OCI-LY7 (cell line): ENCODE data around the gene STK11IP. TPM values are rescaled to one million over a fixed set of nuclear protein-coding genes. Genes with fewer than 3 reads are reported as not detected.

Experiments used
- BruUV-seq: library from RNA; stranded (reverse); fragments of 400-500 nt; replicated peaks from 2 replicates; lab custom pipeline; 2021; lab: Mats Ljungman, UMichigan
- CTCF ChIA-PET: fragments of 300-600 bp; sonication (Branson Sonifier 250); formaldehyde crosslinking; loops from one replicate; lab custom pipeline; 2022; ENCODE audit warnings: antibody characterized with exemption; ENCODE audit not compliant: unreplicated experiment; lab: Charles Lee
- POLR2A ChIA-PET: fragments of 300-600 bp; sonication (Branson Sonifier 250); formaldehyde crosslinking; loops from one replicate; lab custom pipeline; 2022; ENCODE audit warnings: antibody characterized with exemption; lab: Charles Lee
- DNase-seq: peaks from one replicate; pipeline ENCODE4 v3.0.0-alpha.2; 2015; ENCODE audit warnings: low spot score
- H2AFZ ChIP-seq: fragments of 200-600 bp; sonication (generic), shearing (Covaris generic); 2 replicates; pipeline ENCODE4 v1.6.1; 2014; ENCODE audit warnings: mild to moderate bottlenecking, antibody characterized with exemption, low read length, moderate library complexity
- H3K27ac ChIP-seq: fragments of 200-600 bp; sonication (generic); 2 replicates; pipeline ENCODE4 v1.5.1; 2014; ENCODE audit warnings: mixed run types, low read depth, mild to moderate bottlenecking, moderate library complexity, low read length, inconsistent platforms; ENCODE audit not compliant: poor library complexity, severe bottlenecking
- H3K36me3 ChIP-seq: fragments of 200-600 bp; sonication (generic); 2 replicates; pipeline ENCODE4 v1.6.1; 2014; ENCODE audit warnings: mild to moderate bottlenecking, antibody characterized with exemption, low read length, moderate library complexity, mixed read lengths; ENCODE audit not compliant: insufficient read depth
- H3K4me1 ChIP-seq: fragments of 200-600 bp; sonication (generic); 2 replicates; pipeline ENCODE4 v1.5.1; 2014; ENCODE audit warnings: mild to moderate bottlenecking, low read length; ENCODE audit not compliant: insufficient read depth, poor library complexity, severe bottlenecking
- H3K4me2 ChIP-seq: fragments of 200-600 bp; sonication (generic); 2 replicates; pipeline ENCODE4 v1.6.1; 2014; ENCODE audit warnings: mild to moderate bottlenecking, low read length
- H3K4me3 ChIP-seq: fragments of 200-600 bp; sonication (generic); 2 replicates; pipeline ENCODE4 v1.5.1; 2014; ENCODE audit warnings: mild to moderate bottlenecking, low read depth, low read length; ENCODE audit not compliant: poor library complexity, severe bottlenecking
- H3K79me2 ChIP-seq: fragments of 200-600 bp; sonication (generic); 2 replicates; pipeline ENCODE4 v1.6.1; 2016; ENCODE audit warnings: low read depth, mild to moderate bottlenecking, low read length, moderate library complexity, mixed read lengths; ENCODE audit not compliant: insufficient read depth
- H3K9me2 ChIP-seq: fragments of 200-600 bp; sonication (generic); 2 replicates; pipeline ENCODE4 v1.6.1; 2016; ENCODE audit warnings: mild to moderate bottlenecking, low read length, mixed read lengths; ENCODE audit not compliant: insufficient read depth
- H3K9me3 ChIP-seq: fragments of 200-600 bp; sonication (generic); 2 replicates; pipeline ENCODE4 v1.6.1; 2014; ENCODE audit warnings: mild to moderate bottlenecking, mixed run types, low read length, mixed read lengths
- H4K20me1 ChIP-seq: fragments of 200-600 bp; sonication (generic); 2 replicates; pipeline ENCODE4 v1.6.1; 2014; ENCODE audit warnings: mild to moderate bottlenecking, antibody characterized with exemption, low read length, moderate library complexity, mixed read lengths; ENCODE audit not compliant: insufficient read depth
- CTCF ChIP-seq: fragments of 200-600 bp; sonication (generic); conservative IDR thresholded peaks from 2 replicates; pipeline ENCODE4 v1.5.1; 2014; ENCODE audit warnings: mild to moderate bottlenecking, antibody characterized with exemption, low read length, moderate library complexity, mixed read lengths
- EZH2phosphoT487 ChIP-seq: fragments of 200-600 bp; sonication (generic); IDR thresholded peaks from 2 replicates; pipeline ENCODE4 v1.6.1; 2018; ENCODE audit warnings: low read depth, borderline replicate concordance, mild to moderate bottlenecking, mixed run types, antibody characterized with exemption, low read length, moderate library complexity, mixed read lengths
- intact Hi-C: fragments of 100-400 bp; cut with micrococcal nuclease; formaldehyde crosslinking; loops from one replicate; pipeline ENCODE4 v1.10.0; 2022; ENCODE audit not compliant: unreplicated experiment
- total RNA-seq, 2 experiments: library from RNA; depleted of rRNA in 1 of 2; stranded (reverse); fragments of >200 nt in 1 of 2; shearing (Covaris generic) in 1 of 2; gene quantifications; 2 replicates each; pipeline ENCODE4 v1.2.3, GENCODE V29; 2014 to 2022

The STK11IP gene
- total RNA-seq, 2 experiments from 2014 or later, result 26.5 to 37.6 TPM

GRCh38 chr2:219578811-219579613 lies 18.6 kb upstream of the STK11IP start:
- intact Hi-C loops, result no loop called here
- BruUV-seq, result no TSS peak

DNA sequence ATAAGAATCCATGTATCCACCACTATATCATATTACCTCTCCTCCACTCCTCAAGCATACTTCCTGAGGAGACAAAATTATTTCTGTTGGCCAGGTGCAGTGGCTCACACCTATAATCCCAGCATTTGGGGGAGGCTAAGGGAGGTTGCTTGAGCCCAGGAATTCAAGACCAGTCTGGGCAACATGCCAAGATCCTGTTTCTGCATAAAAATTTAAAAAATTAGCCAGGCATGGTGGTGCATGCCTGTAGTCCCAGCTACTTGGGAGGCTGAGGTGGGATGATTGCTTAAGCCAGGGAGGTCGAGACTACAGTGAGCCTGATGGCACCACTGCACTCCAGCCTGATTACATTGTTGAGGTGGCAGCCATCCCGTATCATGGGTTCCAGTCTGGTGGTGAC lies 16.3 kb upstream of the STK11IP start:
- no peaks in the 10 kb centered on the region for H3K79me2 ChIP-seq
- no peak for TF ChIP-seq EZH2phosphoT487
- no peak for TF ChIP-seq CTCF
- CTCF ChIA-PET, result no interaction called here

More at GRCh38 chr2:219578811-219579613, 18.6 kb upstream of the STK11IP start:
- H3K36me3 ChIP-seq, result no peaks in the 10 kb centered on the region
- POLR2A ChIA-PET, result no interaction called here
- DNase-seq, result no peak
- no peak overlapping the region for H2AFZ ChIP-seq
- H3K9me3 ChIP-seq, result no peaks in the 10 kb centered on the region
- no peaks in the 10 kb centered on the region for H3K79me2 ChIP-seq
- no peaks in the 10 kb centered on the region for H3K4me1 ChIP-seq
- no peak overlapping the region for H3K4me2 ChIP-seq
- no peaks in the 10 kb centered on the region for H4K20me1 ChIP-seq
- H3K4me3 ChIP-seq, result no peak overlapping the region
- no peaks in the 10 kb centered on the region for H3K9me2 ChIP-seq
- CTCF ChIA-PET, result no interaction called here
- TF ChIP-seq EZH2phosphoT487, result no peak
- TF ChIP-seq CTCF, result no peak
- H3K27ac ChIP-seq, result no peak overlapping the region

GRCh38 chr2:219591091-219591490 lies 6.6 kb upstream of the STK11IP start:
- ChIA-PET CTCF (no interaction called here), POLR2A (interaction anchor here (0.7 kb wide), 1 partner anchor 1100 kb away, joined by 4 read pairs; no protein-coding TSS in a partner anchor)
- H2AFZ ChIP-seq, result no peak overlapping the region
- BruUV-seq, result no TSS peak
- intact Hi-C loops, result no loop called here
- H3K36me3 ChIP-seq, result no peaks in the 10 kb centered on the region
- H3K4me1 ChIP-seq, result no peaks in the 10 kb centered on the region
- no peak for TF ChIP-seq CTCF
- no peak for TF ChIP-seq EZH2phosphoT487
- no peaks in the 10 kb centered on the region for H4K20me1 ChIP-seq
- H3K27ac ChIP-seq, result no peak overlapping the region
- no peak for DNase-seq
- H3K79me2 ChIP-seq, result no peaks in the 10 kb centered on the region
- H3K4me3 ChIP-seq, result no peak overlapping the region
- no peaks in the 10 kb centered on the region for H3K9me2 ChIP-seq
- H3K4me2 ChIP-seq, result no peak overlapping the region
- H3K9me3 ChIP-seq, result no peaks in the 10 kb centered on the region

More for the DNA sequence above, 16.3 kb upstream of the STK11IP start:
- no peaks in the 10 kb centered on the region for H3K4me1 ChIP-seq
- no peak for DNase-seq
- no peak overlapping the region for H2AFZ ChIP-seq
- POLR2A ChIA-PET, result interaction anchor here (0.5 to 2.1 kb wide), 2 partner anchors 14 to 129 kb away, joined by 4 to 5 read pairs; no protein-coding TSS in a partner anchor
- H3K9me2 ChIP-seq, result no peaks in the 10 kb centered on the region
- no peak overlapping the region for H3K4me2 ChIP-seq
- no TSS peak for BruUV-seq
- H3K27ac ChIP-seq, result no peak overlapping the region
- H3K36me3 ChIP-seq, result no peaks in the 10 kb centered on the region
- no peaks in the 10 kb centered on the region for H4K20me1 ChIP-seq
- H3K9me3 ChIP-seq, result no peaks in the 10 kb centered on the region
- intact Hi-C loops, result no loop called here
- no peak overlapping the region for H3K4me3 ChIP-seq
